HepG2 (cell line): ENCODE measurements around the gene UTS2R. TPM values are rescaled to one million over a fixed set of nuclear protein-coding genes. Genes with fewer than 3 reads are reported as not detected.

ENCODE experiments used
- ERF ChIP-seq: IDR thresholded peaks from 2 replicates; pipeline ENCODE4 v1.6.1; 2018; ENCODE audit warnings: missing biosample characterization, missing genetic modification reagents
- GTF2F1 ChIP-seq: fragments of 150-350 bp; IDR thresholded peaks from 2 replicates; pipeline ENCODE4 v1.6.1; 2014; ENCODE audit warnings: low read length
- HIC2 ChIP-seq: sonication (generic); formaldehyde crosslinking; IDR thresholded peaks from 2 replicates; pipeline ENCODE4 v1.9.0; 2022; ENCODE audit warnings: low read depth, missing genetic modification reagents
- IKZF5 ChIP-seq: IDR thresholded peaks from 2 replicates; pipeline ENCODE4 v1.6.1; 2018; ENCODE audit warnings: missing genetic modification reagents, mild to moderate bottlenecking, missing compliant biosample characterization
- KAT2B ChIP-seq: fragments of 150-350 bp; IDR thresholded peaks from 2 replicates; pipeline ENCODE4 v1.6.1; 2014; ENCODE audit warnings: low read depth, low read length, borderline replicate concordance
- NBN ChIP-seq: fragments of 450-650 bp; conservative IDR thresholded peaks from 2 replicates; pipeline ENCODE4 v1.6.1; 2017
- ONECUT2 ChIP-seq: sonication (generic); formaldehyde crosslinking; IDR thresholded peaks from 2 replicates; pipeline ENCODE4 v1.4.0; 2020; ENCODE audit warnings: missing genetic modification reagents
- POLR2AphosphoS2 ChIP-seq: IDR thresholded peaks from 2 replicates; pipeline ENCODE4 v1.6.1; 2011; ENCODE audit warnings: low read depth, low read length, improper control_type of control experiment
- TAF1 ChIP-seq: sonication (generic); formaldehyde crosslinking; IDR thresholded peaks from 2 replicates; pipeline ENCODE4 v1.4.0; 2020; ENCODE audit warnings: missing genetic modification reagents
- ZKSCAN8 ChIP-seq: IDR thresholded peaks from 2 replicates; pipeline ENCODE4 v1.6.1; 2016; ENCODE audit warnings: borderline replicate concordance, missing genetic modification reagents, missing compliant biosample characterization
- ZNF510 ChIP-seq: sonication (generic); formaldehyde crosslinking; IDR thresholded peaks from 2 replicates; pipeline ENCODE4 v1.4.0; 2020; ENCODE audit warnings: low read depth, mild to moderate bottlenecking, missing genetic modification reagents
- ZNF543 ChIP-seq: sonication (generic); formaldehyde crosslinking; IDR thresholded peaks from 2 replicates; pipeline ENCODE4 v1.4.0; 2020; ENCODE audit warnings: mild to moderate bottlenecking, missing genetic modification reagents
- ZNF629 ChIP-seq: sonication (generic); formaldehyde crosslinking; conservative IDR thresholded peaks from 2 replicates; pipeline ENCODE4 v1.5.0; 2020; ENCODE audit warnings: missing genetic modification reagents
- ZUFSP ChIP-seq: sonication (generic); formaldehyde crosslinking; IDR thresholded peaks from 2 replicates; pipeline ENCODE4 v1.9.0; 2021; ENCODE audit warnings: missing genetic modification reagents, mild to moderate bottlenecking, borderline replicate concordance
- polyA plus RNA-seq, 8 experiments: library from polyadenylated mRNA; depleted of rRNA in 3 of 8; stranded (reverse) in 7 of 8; unstranded in 1 of 8; fragments of >200 nt; fragmentation: Illumina TruSeq in 4 of 8; extraction: Trizol in 4 of 8; gene quantifications; 2 replicates each; pipeline versions ENCODE4 v1.2.1 to v1.2.3, GENCODE V29; 2011 to 2016; ENCODE audit warnings: low read depth in 4 of 8, missing spikeins in 1 of 8, mixed read lengths in 1 of 8; ENCODE audit not compliant: insufficient read depth in 1 of 8
- total RNA-seq, 5 experiments: library from RNA; depleted of rRNA; stranded (reverse); fragments of >200 nt; fragmentation: Illumina TruSeq; extraction: Trizol; gene quantifications; 2 replicates each; pipeline ENCODE4 v1.2.3, GENCODE V29; 2016; ENCODE audit warnings: low read depth in 1 of 5
- TF ChIP-seq, protein P1 (sequence below): sonication (generic); formaldehyde crosslinking; IDR thresholded peaks from 2 replicates; pipeline ENCODE4 v1.4.0; 2020; ENCODE audit warnings: missing genetic modification reagents
- TF ChIP-seq, protein P2 (sequence below): sonication (generic); formaldehyde crosslinking; IDR thresholded peaks from 2 replicates; pipeline ENCODE4 v1.5.0; 2020; ENCODE audit warnings: mild to moderate bottlenecking, missing genetic modification reagents, borderline replicate concordance

UTS2R gene
- total and polyA plus RNA-seq, 2 of the 13 experiments (the other 11 are each of a cell fraction or from before 2014, with no cell fraction given) = 0.13 to 0.15 TPM

GRCh38 chr17:82351713-82352488 is 19.7 kb upstream of the UTS2R start (continued):
- TF ChIP-seq, protein P1, sequence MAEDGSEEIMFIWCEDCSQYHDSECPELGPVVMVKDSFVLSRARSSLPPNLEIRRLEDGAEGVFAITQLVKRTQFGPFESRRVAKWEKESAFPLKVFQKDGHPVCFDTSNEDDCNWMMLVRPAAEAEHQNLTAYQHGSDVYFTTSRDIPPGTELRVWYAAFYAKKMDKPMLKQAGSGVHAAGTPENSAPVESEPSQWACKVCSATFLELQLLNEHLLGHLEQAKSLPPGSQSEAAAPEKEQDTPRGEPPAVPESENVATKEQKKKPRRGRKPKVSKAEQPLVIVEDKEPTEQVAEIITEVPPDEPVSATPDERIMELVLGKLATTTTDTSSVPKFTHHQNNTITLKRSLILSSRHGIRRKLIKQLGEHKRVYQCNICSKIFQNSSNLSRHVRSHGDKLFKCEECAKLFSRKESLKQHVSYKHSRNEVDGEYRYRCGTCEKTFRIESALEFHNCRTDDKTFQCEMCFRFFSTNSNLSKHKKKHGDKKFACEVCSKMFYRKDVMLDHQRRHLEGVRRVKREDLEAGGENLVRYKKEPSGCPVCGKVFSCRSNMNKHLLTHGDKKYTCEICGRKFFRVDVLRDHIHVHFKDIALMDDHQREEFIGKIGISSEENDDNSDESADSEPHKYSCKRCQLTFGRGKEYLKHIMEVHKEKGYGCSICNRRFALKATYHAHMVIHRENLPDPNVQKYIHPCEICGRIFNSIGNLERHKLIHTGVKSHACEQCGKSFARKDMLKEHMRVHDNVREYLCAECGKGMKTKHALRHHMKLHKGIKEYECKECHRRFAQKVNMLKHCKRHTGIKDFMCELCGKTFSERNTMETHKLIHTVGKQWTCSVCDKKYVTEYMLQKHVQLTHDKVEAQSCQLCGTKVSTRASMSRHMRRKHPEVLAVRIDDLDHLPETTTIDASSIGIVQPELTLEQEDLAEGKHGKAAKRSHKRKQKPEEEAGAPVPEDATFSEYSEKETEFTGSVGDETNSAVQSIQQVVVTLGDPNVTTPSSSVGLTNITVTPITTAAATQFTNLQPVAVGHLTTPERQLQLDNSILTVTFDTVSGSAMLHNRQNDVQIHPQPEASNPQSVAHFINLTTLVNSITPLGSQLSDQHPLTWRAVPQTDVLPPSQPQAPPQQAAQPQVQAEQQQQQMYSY = no peak
- TF ChIP-seq ZUFSP (CRISPR knock-in tag) (no peak), ZKSCAN8 (CRISPR knock-in tag) (0 out of 2 replicates have a peak, but pooled peaks have one; percentile 47), IKZF5 (CRISPR knock-in tag) (peak; percentile 71), ERF (peak; percentile 79; the same call in 1 of the 2 replicates), KAT2B (no peak), ZNF510 (CRISPR knock-in tag) (peak; percentile 74; the same call in 1 of the 2 replicates), GTF2F1 (no peak), ONECUT2 (CRISPR knock-in tag) (peak; percentile 51; the same call in 1 of the 2 replicates), POLR2AphosphoS2 (no peak), TAF1 (CRISPR knock-in tag) (peak; percentile 22; the same call in 1 of the 2 replicates), HIC2 (CRISPR knock-in tag) (peak; percentile 86; the same call in 1 of the 2 replicates), NBN (no peak), ZNF629 (CRISPR knock-in tag) (no peak), ZNF543 (peak; percentile 73; the same call in 1 of the 2 replicates)
- TF ChIP-seq, protein P2, sequence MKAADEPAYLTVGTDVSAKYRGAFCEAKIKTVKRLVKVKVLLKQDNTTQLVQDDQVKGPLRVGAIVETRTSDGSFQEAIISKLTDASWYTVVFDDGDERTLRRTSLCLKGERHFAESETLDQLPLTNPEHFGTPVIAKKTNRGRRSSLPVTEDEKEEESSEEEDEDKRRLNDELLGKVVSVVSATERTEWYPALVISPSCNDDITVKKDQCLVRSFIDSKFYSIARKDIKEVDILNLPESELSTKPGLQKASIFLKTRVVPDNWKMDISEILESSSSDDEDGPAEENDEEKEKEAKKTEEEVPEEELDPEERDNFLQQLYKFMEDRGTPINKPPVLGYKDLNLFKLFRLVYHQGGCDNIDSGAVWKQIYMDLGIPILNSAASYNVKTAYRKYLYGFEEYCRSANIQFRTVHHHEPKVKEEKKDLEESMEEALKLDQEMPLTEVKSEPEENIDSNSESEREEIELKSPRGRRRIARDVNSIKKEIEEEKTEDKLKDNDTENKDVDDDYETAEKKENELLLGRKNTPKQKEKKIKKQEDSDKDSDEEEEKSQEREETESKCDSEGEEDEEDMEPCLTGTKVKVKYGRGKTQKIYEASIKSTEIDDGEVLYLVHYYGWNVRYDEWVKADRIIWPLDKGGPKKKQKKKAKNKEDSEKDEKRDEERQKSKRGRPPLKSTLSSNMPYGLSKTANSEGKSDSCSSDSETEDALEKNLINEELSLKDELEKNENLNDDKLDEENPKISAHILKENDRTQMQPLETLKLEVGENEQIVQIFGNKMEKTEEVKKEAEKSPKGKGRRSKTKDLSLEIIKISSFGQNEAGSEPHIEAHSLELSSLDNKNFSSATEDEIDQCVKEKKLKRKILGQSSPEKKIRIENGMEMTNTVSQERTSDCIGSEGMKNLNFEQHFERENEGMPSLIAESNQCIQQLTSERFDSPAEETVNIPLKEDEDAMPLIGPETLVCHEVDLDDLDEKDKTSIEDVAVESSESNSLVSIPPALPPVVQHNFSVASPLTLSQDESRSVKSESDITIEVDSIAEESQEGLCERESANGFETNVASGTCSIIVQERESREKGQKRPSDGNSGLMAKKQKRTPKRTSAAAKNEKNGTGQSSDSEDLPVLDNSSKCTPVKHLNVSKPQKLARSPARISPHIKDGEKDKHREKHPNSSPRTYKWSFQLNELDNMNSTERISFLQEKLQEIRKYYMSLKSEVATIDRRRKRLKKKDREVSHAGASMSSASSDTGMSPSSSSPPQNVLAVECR = peak; percentile 76; the same call in 1 of the 2 replicates
